ENCODE data around the gene IKZF4. TPM values are rescaled to one million over a fixed set of nuclear protein-coding genes. Genes with fewer than 3 reads are reported as not detected.

The IKZF4 gene
- total and polyA plus RNA-seq, 10 of the 15 experiments (the other 5 are each of a cell fraction or from before 2014, with no cell fraction given), result 0.74 to 5.5 (median 1.1) TPM

- TF ChIP-seq USF1 (IDR thresholded peaks at IDR 0.05; ENCODE audit: borderline replicate concordance, extremely low read length, insufficient read depth, low read depth, low read length) (peak; percentile 12), ZNF592 (IDR thresholded peaks at IDR 0.05) (no peak), RUNX3 (IDR thresholded peaks at IDR 0.05; ENCODE audit: low read length) (no peak; the same call in 1 of the 2 replicates), NKRF (conservative IDR thresholded peaks at IDR 0.05) (peak; percentile 89), ZBTB11 (CRISPR knock-in tag; IDR thresholded peaks at IDR 0.05) (no peak), IRF3 (IDR thresholded peaks at IDR 0.05) (peak; percentile 100), SIN3A (IDR thresholded peaks at IDR 0.05; ENCODE audit: low read depth, low read length) (peak; percentile 88), EP300 (IDR thresholded peaks at IDR 0.05; ENCODE audit: borderline replicate concordance in 1 of 2, control insufficient read depth in 1 of 2, low read depth in 2 of 2, low read length in 2 of 2) (no peak), POU2F2 (IDR thresholded peaks at IDR 0.05; ENCODE audit: borderline replicate concordance, low read depth, low read length) (peak; percentile 31; the same call in 1 of the 3 replicates), RBBP5 (conservative IDR thresholded peaks at IDR 0.05) (no peak), RCOR1 (conservative IDR thresholded peaks at IDR 0.05; ENCODE audit: low read depth, low read length) (no peak), PBX3 (IDR thresholded peaks at IDR 0.05; ENCODE audit: insufficient replicate concordance, low read depth, low read length) (peak; percentile 95), YY1 (IDR thresholded peaks at IDR 0.05; ENCODE audit: low read depth, low read length) (peak; percentile 9; the same call in 1 of the 2 replicates), EGR1 (IDR thresholded peaks at IDR 0.05; ENCODE audit: borderline replicate concordance in 1 of 2, low read depth in 2 of 2, low read length in 2 of 2) (no peak), ZNF24 (IDR thresholded peaks at IDR 0.05) (no peak)
These were observed 47.1 kb upstream of the IKZF4 start, which contains the start of gene RAB5B (continued) for GRCh38 chr12:55973599-55974307.

All from GM12878 (cell line).